ENCODE data around the gene UBTFL1.
A peak's percentile ranks its signal among the peaks of the same experiment; 100 is the strongest.

UBTFL1 gene

DNA sequence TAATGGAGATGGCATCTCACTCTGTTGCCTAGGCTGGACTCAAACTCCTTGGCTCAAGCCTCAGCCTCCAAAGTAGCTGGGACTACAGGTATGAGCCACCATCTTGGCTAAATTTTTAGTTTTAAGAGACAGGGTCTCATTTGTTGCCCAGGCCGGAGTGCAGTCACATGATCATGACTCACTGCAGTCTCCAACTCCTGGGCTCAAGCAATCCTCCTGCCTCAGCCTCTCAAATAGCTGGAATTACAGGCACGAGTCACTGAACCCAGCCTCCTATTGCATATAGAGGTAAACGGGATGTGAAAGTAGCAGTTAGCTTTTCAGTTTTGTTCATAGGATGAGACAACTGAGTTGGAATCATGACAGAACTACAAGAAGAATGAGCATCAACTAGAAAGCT is 39.2 kb downstream of the UBTFL1 start:
- H3K4me3 ChIP-seq (ENCODE audit: low read depth, low read length) = no peak overlapping the region

DNA sequence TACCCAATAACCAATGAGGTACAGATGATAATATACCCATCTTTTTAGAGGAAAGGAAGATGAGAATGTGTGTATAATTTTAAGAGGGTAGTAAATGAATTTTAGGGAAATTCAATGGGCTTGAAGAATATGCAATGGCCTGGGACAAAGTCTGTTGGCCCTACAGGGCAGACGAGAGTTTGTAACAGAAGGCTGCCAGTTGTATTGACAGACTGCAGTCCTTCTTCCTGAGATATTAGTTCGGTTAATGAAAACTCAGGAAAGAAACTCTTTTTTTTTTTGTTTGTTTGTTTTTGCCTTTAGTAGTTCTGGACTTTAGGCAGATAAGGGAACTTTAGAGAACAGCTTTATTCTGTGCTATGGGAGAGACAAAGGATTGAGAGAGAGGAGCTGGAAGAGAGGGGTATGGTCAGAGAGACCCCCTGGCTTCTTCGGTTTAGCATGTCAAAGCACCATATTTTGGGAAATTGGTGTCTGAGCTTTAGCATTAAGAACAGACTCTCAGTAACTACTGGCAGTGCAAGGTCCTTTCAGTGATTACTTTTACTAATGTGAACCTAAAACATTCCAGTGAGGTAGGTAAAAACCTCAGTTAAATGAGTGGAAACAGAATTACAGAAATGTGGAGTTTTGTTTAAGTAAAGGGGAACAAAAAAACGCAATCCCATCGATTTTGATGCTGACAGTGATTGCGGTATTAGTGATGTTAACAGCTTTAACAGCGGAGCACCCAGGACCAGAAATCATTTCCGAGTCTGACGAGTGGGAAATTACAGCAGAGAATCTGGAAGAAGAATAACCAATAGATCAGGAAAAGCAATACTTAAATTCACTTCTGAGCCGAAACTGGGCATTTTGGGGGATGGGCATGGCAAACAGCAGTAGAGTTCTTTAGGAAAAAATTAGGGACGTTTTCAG is 48.1 kb downstream of the UBTFL1 start:
- Histone ChIP-seq H3K27me3 (ENCODE audit: insufficient read depth, low read length) (peaks cover 56% of the 10 kb centered on the region), H3K79me2 (ENCODE audit: control insufficient read depth, insufficient read depth, low read length, unreplicated experiment) (no peaks in the 10 kb centered on the region), H2AFZ (ENCODE audit: low read length, unreplicated experiment) (peak overlapping the region; percentile 72), H3K4me1 (ENCODE audit: control insufficient read depth, insufficient read depth, low read length, unreplicated experiment) (no peaks in the 10 kb centered on the region), H3K36me3 (ENCODE audit: insufficient read depth, low read length) (no peaks in the 10 kb centered on the region), H3K27ac (ENCODE audit: low read depth, low read length) (no peak overlapping the region), H3K4me3 (ENCODE audit: low read depth, low read length) (peak overlapping the region; percentile 79)

More for the DNA sequence above, 39.2 kb downstream of the UBTFL1 start:
- no peaks in the 10 kb centered on the region for H3K36me3 ChIP-seq (ENCODE audit: insufficient read depth, low read length)
- H3K27ac ChIP-seq (ENCODE audit: low read depth, low read length) = no peak overlapping the region
- H2AFZ ChIP-seq (ENCODE audit: low read length, unreplicated experiment) = no peak overlapping the region
- H3K4me1 ChIP-seq (ENCODE audit: control insufficient read depth, insufficient read depth, low read length, unreplicated experiment) = no peaks in the 10 kb centered on the region
- no peaks in the 10 kb centered on the region for H3K79me2 ChIP-seq (ENCODE audit: control insufficient read depth, insufficient read depth, low read length, unreplicated experiment)
- H3K27me3 ChIP-seq (ENCODE audit: insufficient read depth, low read length) = peaks cover 20% of the 10 kb centered on the region

DNA sequence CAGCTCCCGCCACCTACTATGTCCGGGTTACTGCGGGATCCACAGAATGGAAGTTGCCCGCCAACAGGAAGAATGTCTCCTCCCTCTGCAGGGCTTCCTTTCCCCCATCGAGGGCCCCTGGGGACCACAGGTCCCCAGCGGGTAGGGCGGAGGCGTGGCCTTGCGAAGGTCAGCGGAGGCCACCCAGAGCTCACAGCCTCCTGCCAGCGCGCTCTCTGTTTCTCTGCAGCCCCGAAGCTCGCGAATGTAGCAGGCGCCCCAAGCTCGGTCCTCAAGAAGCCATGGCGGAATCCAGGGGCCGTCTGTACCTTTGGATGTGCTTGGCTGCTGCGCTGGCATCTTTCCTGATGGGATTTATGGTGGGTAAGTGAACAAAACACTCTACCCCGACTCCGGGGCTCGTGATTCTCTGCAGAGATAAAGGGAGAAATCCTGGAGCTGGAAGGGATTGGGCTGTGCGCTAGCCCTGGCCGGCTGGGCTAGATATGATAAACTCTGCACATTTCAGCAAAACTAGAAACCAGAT is 48.8 kb downstream of the UBTFL1 start, which contains the start of gene NAALAD2:
Gene NAALAD2 (plus strand): TSS at position 186 of the 526 bp plus-strand sequence. CDS start 96 bp downstream, at position 282.
- Histone ChIP-seq H3K27ac (ENCODE audit: low read depth, low read length) (no peak within 1 kb of the TSS), H3K79me2 (ENCODE audit: control insufficient read depth, insufficient read depth, low read length, unreplicated experiment) (no peaks in the 10 kb centered on the region), H3K36me3 (ENCODE audit: insufficient read depth, low read length) (no peaks in the 10 kb centered on the region), H3K27me3 (ENCODE audit: insufficient read depth, low read length) (peaks cover 63% of the 10 kb centered on the region), H3K4me1 (ENCODE audit: control insufficient read depth, insufficient read depth, low read length, unreplicated experiment) (no peaks in the 10 kb centered on the region), H2AFZ (ENCODE audit: low read length, unreplicated experiment) (peak within 1 kb of the TSS; percentile 72), H3K4me3 (ENCODE audit: low read depth, low read length) (peak within 1 kb of the TSS; percentile 79)

DNA sequence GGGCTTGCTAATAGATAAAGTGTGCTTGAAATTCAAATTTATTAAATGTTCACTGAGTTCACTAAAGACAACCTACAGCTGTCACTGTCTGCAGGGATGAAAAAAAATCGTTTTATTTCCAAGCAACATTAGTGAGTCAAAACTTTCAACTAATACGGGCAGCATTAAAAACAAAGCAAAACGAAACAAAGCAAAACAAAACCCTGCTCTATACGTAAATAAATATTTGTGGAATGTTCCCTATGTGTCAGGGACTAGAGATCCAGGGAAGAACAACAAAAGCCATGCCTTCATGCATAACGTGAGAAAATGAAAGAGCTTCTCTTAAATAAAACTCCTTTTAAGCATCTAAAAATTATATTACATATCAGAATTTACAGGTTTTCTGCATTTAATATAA is 49.3 kb downstream of the UBTFL1 start:
- Histone ChIP-seq H3K4me1 (ENCODE audit: control insufficient read depth, insufficient read depth, low read length, unreplicated experiment) (no peaks in the 10 kb centered on the region), H3K27me3 (ENCODE audit: insufficient read depth, low read length) (peaks cover 63% of the 10 kb centered on the region), H3K36me3 (ENCODE audit: insufficient read depth, low read length) (no peaks in the 10 kb centered on the region), H3K4me3 (ENCODE audit: low read depth, low read length) (peak overlapping the region; percentile 79), H3K79me2 (ENCODE audit: control insufficient read depth, insufficient read depth, low read length, unreplicated experiment) (no peaks in the 10 kb centered on the region), H2AFZ (ENCODE audit: low read length, unreplicated experiment) (peak overlapping the region; percentile 72), H3K27ac (ENCODE audit: low read depth, low read length) (no peak overlapping the region)
